GM19463 (cell line): ENCODE results near the gene TJP1.
"Not testable (repeated sequence)": the region's sequence is repeated elsewhere in the genome, so short reads cannot be mapped to it uniquely, and the experiment has no call there.

Experiments
- ATAC-seq: cut with Tn5 transposase; IDR thresholded peaks from one replicate; pipeline ENCODE4 v1.9.1; 2021; ENCODE audit warnings: mild to moderate bottlenecking, moderate library complexity; ENCODE audit not compliant: unreplicated experiment

TJP1 gene

GRCh38 chr15:29685156-29686078 is 136.9 kb downstream of the TJP1 start:
- ATAC-seq: no peak

GRCh38 chr15:29682781-29683180 is 139.5 kb downstream of the TJP1 start:
- ATAC-seq: no peak

DNA sequence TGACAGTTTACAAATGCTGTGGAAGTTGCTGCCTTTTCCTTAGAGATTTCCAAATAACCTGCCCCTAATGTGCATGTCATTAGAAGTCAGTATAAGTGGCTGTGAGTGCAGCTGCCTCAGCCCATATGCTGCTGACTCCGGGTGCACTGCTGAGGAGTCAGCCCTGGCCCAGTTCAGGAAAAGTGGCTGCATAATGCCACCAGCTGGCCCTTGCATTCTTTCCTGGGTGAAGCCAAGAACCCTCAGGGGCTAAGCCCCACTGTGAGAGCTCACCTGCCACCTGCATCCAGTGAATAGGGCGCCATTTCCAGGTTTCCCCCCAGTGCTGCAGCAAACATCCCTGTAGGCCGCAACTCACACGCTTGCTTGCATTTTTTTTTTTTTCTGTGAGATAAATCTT is 139.9 kb downstream of the TJP1 start:
- ATAC-seq: no peak

GRCh38 chr15:29681946-29682345 is 140.3 kb downstream of the TJP1 start:
- no peak for ATAC-seq

- no peak for ATAC-seq
Observed at GRCh38 chr15:29681166-29681845, 141.0 kb downstream of the TJP1 start.

DNA sequence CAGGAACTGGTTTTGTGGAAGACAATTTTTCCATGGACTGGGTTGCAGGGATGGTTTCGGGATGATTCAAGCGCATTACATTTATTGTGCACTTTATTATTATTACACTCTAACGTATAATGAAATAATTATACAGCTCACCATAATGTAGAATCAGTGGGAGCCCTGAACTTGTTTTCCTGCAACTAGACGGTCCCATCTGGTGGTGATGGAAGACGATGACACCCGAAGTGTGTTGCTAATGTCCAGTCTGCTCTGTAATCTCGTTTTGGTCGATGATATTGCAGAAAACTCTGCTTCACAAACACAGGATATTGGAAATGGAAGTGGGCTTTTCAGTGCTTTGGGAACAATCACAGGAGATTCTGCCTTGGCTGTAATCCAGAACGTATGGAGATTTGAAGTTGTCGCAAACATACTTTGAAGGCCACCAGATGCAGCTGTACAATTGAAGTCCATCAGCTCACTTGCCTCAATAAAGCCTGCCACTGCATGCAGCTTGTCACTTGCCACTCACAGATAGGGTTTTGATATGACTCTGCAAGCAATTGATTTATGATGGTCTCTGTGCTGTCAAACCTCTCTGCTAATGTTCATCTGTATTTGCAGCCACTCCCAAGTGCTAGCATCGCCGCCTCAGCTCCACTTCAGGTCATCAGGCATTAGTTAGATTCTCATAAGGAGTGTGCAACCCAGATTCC is 141.7 kb downstream of the TJP1 start:
- ATAC-seq: no peak

DNA sequence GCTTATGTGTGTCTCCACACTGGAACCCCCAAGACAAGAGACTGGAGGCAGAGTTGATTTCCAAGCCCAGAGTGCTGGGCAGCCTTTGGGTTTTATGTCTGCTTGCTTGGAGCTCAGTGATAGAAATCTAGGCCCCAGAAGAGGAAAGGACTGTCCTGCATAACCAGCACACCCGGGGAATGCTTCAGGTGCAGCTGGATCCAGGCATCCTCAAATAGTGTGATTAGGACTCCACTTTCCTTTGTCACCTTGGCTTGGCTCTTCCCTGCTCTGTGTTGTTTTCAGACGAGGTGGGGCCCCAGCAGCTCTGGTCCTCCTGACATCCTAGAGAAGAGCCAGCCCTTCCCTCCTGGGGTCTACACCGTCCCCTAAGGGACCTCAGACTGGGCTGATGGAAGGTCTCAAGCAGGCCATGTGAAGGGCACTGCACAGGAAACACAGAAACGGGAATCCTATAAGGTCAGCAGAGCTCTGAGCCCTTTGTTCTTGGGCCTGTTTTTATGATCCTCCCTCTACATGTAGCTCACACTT is 143.7 kb downstream of the TJP1 start:
- ATAC-seq: no peak

DNA sequence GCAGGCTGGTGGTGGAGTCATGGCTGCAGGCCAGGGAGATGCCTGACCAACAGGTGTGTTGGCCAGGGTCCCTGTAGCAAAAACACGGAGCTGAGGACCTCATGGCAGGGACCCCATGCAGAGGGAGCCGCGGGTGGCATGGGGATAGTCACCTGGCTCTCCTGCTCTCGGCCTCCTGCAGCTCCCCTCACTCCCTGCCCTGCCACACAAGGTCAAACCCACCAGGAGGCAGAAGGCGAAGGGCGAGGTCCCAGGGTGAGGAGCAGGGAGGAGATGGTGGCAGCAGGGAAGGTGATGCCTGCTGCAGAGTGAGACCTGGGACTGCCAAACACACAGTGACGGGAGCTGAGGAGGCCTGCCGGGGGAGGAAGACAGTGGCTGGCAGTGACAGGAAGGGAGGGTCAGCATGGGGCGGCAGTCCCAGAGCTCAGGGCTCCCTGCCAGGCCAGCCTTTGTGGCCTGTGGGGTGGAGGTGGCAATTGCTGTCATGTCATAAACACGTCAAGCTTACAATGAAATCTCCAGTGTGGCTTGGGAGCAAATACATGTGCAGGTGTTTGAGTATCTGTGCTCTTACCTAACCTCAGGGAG is 144.3 kb downstream of the TJP1 start:
- ATAC-seq: no peak

DNA sequence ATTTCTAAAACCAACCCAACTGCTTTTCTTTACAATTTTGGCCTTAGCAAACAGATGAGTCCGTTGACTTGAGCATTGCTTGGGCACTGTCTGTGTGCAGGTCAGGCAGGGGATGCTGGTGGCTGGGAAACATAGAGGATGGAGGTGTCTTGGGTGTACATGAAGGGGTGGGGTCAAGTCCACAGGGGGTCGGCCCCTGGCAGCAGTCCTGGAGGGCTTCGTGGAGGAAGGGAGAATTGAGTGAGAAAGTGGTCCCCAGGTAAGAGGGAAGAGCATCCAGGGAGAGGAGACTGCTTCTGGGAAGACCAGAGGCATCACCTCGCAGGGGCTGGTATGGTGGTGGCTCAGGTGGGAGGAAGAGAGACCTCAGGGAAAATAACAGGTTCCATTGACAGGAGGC is 144.8 kb downstream of the TJP1 start:
- no peak for ATAC-seq

DNA sequence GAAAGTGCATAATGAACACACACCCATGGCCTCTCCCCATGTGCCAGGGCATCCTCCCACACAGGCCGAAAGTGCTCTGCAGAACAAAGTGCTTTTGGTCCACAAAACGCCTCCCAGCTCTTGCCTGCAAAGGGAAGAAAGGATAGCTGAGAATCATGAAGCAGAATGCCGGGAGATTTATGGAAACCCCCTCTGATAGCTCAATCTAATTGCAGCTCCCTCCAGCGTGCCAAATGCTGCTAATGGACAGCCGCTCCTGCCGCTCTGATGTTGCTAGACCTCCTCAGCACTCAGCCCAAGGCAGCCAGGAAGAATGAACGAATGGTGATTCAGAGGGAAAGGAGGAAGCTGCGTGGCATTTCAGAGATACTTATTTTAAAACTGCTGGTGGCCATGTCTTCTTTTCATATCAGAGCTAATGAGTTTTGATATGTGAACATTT is 145.3 kb downstream of the TJP1 start:
- no peak for ATAC-seq

DNA sequence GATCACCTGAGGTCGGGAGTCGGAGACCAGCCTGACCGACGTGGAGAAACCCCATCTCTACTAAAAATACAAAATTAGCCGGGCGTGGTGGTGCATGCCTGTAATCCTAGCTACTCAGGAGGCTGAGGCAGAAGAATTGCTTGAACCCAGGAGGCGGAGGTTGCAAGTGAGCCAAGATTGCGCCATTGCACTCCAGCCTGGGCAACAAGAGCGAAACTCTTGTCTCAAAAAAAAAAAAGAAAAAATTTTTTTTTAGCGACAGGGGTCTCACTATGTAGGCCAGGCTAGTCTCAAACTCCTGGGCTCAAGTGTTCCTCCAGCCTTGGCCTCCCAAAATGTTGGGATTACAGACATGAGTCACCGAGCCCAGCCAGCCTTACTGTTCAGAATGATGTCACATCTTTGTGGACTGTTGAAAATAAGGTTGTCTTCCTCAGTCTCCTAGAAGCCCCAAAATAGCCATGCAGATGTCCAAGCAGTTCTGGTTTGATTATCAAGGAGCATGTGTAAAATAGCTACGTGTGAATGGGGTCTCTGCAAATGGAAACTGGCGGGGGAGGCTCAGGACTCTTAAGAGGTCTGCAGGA is 145.8 kb downstream of the TJP1 start:
- ATAC-seq: not testable (repeated sequence)

- ATAC-seq: no peak
Observed at GRCh38 chr15:29675791-29676301, 146.4 kb downstream of the TJP1 start.

GRCh38 chr15:29674661-29675533 is 147.4 kb downstream of the TJP1 start:
- no peak for ATAC-seq

- ATAC-seq: no peak
Observed at GRCh38 chr15:29672923-29673809, 149.1 kb downstream of the TJP1 start.

DNA sequence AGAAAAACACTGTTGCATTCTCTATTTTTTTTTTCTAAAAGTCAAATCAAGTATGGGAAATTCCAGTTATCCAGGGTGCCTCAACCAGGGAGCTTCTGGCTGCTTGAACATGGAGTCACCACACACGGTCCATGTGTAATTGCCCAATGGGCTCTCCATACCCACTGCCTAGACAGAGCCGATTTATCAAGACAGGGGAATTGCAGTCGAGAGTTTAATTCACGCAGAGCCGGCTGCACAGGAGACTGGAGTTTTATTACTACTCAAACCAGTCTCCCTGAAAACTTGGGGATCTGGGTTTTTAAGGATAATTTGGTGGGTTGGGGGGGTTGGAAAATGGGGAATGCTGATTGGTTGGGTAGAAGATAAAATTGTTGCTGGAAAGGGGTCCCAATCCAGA is 149.8 kb downstream of the TJP1 start:
- ATAC-seq: no peak

DNA sequence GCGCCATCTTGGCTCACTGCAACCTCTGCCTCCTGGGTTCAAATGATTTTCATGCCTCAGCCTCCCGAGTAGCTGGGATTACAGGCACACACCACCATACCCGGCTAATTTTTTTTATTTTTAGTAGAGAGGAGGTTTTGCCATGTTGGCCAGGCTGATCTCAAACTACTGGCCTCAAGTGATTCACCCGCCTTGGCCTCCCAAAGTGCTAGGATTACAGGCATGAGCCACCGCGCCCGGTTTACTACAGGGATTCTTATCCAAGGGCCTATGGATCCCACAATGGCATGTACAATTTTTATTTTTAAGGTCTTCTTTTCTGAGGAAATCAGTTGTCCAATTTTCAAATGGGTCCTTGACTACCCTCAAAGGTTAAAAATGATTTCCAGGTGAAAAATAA is 150.2 kb downstream of the TJP1 start:
- ATAC-seq: not testable (repeated sequence)

- ATAC-seq: no peak
Observed at GRCh38 chr15:29670998-29671981, 151.0 kb downstream of the TJP1 start.
